ENCODE data around the gene TMEM121B. TPM values are rescaled to one million over a fixed set of nuclear protein-coding genes. Genes with fewer than 3 reads are reported as not detected.
A peak's percentile ranks its signal among the peaks of the same experiment; 100 is the strongest.

TMEM121B gene
- polyA plus RNA-seq, 1 donor = 4.5 TPM

DNA sequence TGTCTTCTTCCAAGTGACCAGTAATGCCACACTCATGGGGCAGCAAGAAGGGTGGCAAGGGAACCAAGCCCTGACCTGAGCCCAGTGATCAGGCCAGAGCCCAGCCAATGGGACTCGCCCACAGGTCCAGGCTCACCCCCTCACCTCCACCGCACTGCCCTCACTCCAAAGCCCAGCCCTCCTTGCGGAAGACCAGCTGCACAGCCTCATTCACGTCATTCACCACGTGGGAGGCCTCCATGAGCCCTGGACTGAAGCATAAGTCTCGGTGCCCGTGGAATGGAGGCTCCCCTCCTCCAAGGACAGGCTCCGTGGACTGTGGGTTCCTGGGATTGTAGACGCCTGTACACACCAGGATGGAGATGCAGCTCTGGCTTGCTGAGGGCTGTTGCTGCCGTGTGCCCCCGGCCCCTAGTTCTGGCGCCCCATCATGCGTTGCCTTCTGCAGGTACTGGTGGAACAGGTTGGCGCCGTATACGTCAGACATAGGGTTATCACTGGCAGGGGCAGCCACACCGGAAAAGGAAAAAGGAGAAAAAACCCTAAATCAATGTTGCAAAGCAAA, 16.8 kb upstream of the TMEM121B start:
- no peak for DNase-seq

DNA sequence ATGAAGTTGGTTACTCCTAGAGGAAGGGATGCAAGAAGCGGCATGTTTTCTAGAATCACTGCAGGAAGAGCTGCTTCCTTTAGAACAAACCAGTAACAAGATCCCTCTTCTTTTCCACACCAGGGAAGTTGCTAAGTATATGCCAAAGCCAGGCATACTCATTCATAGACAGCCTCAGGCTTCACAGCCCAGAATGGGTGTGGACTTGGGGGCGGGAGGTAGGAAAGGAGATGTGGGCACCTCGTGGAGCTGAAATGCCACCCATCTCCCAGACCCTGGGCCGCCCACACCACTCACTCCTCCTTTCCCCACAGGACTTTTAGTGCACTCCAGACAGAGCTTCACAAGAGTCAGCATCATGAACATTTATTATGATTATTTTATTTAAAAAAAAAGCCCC, 16.0 kb upstream of the TMEM121B start:
- DNase-seq = no peak

- no peak for DNase-seq
These were observed 14.1 kb upstream of the TMEM121B start for GRCh38 chr22:17135153-17135760.

DNA sequence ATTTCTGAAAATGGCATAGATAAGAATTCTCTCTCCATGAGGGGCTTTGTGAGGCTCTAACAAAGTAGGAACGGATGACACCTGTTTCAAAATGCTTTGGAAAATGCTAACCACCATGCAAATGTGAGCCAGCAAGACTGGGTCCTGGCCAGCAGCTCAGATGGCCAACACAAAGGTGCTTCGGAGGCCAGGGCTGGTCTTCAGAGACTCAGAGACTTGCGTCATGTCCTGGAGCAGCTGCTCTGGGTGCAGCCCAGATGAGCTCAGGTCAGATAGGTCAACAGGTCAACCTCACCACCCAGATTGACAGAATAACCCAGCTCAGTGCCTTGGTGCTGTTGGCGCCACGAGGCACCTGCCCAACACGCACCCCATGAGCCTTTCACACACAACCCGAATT, 12.0 kb upstream of the TMEM121B start:
- no peak for DNase-seq

DNA sequence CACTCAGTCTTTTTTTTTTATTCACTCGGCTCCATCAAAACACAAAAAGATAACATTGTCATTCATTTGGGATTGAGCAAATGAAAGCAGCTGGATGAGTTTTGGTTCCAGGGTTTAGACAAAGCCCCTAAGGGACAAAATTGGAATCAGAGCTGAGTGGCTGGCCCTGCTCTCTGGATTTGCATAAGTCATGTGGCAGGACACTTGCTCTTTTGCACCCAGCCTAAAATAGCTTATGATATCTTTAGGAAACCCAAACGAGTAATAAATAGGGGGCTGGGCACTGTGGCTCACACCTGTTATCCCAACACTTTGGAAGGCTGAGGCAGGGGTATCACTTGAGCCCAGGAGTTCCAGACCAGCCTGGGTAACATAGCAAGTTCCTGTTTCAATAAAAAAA, 11.0 kb upstream of the TMEM121B start:
- DNase-seq = no peak

DNA sequence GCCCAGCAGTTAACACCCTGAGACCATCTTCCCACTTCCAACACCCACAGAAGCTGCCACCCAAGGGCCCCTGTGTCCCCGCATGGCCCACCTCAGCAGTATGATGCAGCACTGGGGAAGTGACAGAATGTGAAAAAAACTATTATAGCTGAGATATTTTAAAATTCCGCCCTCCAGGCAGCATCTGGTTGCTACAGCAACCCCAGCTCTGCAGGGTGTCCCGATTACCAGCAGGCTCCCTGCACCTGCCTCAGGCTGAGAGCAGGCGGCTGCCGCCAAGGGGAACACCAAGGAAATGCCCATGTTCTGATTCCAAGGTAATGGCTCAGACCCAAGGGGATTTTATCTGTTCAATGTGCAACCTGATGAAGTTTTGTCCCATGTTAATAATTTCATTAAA, 10.5 kb upstream of the TMEM121B start:
- DNase-seq = no peak

DNA sequence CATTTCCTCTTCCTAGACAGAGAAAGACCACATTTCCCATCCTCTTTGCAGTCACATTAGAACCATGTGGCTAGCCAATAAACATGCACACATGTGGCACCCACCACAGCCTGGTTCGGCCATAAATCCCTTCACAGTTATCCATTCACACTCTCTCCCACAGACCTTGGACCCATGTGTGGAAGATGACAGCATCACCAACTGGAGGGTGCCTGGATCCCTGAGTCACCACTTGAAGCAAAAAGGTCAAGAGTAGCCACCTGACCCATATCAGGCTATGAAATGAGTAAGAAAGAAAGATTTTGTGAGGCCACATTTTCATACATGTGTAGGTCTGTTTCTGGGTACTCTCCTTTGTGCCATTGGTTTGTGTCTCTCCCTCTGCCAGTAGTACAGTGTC, 9.0 kb upstream of the TMEM121B start:
- DNase-seq = no peak

DNA sequence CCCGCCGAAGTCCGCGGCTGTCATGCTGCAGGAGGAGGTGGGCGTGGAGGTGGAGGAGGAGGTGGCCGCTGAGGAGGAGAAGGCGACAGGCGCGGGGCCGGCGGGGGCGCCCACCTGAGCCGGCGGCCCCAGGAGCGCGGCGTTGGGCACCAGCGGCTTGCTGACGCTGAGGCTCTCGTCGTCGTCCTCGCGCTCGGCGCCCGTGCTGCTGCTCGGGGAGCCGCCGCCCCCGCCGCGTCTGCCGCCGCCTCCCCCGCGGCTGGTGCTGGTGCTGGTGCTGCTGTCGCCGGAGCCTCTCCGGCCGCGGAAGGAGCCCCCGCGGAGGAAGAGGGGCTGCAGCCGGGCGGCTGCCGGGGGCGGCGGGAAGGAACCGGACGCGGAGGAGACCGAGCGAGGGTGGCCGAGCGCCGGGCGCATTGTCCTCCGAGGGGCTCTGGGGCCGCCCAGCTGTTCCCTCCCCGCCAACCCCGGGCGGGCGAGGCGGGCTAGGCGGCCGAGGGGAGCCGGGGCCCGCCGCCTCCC, 388 bp downstream of the TMEM121B start:
- no peak for DNase-seq

DNA sequence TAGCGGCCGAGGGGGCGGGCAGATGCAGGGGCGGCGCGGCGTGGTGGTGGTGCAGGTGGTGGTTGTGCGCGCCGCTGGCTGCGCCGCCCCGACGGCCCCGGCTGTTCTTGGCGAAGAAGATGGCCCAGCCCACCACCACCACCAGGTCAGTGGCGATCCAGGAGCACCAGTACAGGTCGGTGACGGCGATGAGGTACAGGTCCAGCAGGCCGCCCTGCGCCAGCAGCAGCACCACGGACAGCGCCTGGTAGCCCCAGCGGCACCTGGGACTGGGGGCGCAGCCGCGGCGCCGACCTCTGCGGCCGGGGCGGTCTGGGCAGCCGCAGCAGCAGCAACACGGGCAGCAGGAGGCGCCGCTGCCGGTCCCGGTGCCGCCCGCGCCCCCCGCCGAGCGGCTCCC, 879 bp downstream of the TMEM121B start:
- DNase-seq = peak; percentile 71

GRCh38 chr22:17119481-17120202, 1.5 kb downstream of the TMEM121B start:
- DNase-seq = no peak

GRCh38 chr22:17118342-17118741, 2.8 kb downstream of the TMEM121B start:
- DNase-seq = no peak

DNA sequence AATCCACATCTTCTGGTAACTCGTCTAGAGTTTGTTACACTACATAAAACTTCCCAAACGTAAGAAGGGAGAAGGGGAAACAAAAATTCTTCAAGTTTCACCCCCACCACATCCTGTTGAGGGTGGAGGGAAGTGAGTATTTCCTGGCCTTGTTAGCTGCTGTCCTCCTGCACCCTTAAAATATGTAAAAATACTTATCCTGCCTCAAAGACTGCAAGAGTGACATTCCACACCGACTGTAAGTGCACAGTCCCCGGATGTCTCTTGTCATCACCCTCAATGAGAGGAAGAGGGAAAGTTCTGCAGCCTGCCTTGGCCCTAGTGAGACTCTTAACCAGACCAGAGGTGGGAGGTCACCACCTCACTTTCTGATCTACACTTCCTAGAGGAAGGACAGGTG, 3.3 kb downstream of the TMEM121B start:
- no peak for DNase-seq

DNA sequence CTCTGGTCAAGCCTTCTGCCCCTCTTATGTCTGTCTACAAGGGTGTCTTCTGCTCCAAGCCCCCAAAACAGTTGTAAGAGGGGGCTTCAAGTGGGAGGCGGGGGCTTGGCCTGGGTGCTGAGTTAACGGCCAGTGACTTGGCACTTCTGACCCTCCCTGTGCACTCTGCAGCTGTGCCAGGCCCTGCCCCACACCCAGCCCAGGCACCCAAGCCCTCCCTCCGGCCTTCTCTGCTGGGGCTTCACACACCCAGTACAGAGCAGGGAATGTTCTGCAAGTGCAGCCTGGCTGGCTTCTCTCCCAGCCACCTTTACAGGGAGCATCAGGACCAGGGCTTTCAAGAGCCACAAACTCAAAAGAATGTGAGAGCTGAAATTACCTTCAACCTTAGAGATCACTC, 3.8 kb downstream of the TMEM121B start:
- no peak for DNase-seq

GRCh38 chr22:17116572-17117330, 4.4 kb downstream of the TMEM121B start:
- DNase-seq = no peak

DNA sequence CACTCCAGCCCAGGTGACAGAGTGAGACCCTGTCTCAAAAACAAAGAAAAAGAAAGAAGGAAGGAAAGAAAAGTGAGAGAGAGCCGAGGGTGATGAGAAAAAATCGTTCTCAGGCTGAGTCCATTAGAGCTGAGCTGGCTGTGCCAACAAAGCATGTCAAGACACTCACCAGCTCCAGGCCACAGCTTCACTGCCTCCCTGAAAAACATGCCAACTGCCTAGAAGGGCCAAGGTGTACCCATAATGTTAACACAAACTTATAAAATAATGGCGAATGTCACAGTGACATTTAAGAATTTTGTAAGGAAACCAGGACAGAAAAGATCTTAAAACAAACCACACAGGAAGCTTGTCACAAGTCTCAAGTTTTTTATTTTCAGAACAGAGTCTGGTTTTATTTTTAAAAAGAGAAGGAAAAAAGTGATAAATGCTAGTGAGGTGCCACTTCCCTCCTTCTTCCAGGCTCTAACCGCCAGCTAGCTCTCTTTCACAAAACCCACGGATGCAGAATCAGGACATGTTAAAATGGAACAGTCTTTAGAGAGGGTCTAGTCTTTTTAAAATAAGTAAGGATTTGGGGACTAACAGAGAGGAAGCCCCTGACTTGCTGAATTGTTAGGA, 5.1 kb downstream of the TMEM121B start:
- DNase-seq = no peak

DNA sequence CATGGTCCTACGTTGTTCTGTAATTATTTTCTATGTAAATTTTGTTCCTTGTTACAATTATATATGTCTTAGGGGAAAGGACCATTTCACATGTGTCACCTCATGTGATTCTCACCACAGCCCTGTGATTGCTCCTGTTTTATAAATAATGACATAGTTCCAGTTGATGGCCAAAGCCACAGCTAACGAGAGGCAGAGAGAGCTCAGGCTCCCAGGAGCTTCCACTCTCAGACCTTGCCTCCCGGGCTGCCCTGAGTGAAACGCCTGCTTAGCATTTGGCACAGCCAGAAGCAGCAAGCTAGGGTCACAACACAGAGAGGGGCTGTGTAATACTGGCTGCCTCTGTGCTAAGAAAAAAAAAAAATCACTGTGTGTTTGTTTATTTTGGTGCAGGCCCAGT, 5.9 kb downstream of the TMEM121B start:
- DNase-seq = no peak

DNA sequence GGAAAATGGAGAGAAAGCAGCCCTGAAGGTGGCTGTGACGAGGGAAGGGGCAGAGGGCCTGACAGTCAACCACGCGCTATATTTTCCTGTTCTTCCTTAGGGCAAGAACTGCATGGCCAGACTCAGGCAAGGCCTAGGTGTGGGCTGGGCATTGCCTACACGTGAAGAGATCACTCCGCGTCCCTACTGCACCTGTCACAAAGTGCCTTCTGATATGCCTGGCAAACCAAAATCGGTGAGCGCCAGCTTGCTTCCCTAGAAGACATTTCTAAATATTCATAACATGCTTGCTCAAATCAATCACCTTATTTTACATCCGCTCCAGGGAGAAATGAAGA, 6.3 kb downstream of the TMEM121B start:
- no peak for DNase-seq

DNA sequence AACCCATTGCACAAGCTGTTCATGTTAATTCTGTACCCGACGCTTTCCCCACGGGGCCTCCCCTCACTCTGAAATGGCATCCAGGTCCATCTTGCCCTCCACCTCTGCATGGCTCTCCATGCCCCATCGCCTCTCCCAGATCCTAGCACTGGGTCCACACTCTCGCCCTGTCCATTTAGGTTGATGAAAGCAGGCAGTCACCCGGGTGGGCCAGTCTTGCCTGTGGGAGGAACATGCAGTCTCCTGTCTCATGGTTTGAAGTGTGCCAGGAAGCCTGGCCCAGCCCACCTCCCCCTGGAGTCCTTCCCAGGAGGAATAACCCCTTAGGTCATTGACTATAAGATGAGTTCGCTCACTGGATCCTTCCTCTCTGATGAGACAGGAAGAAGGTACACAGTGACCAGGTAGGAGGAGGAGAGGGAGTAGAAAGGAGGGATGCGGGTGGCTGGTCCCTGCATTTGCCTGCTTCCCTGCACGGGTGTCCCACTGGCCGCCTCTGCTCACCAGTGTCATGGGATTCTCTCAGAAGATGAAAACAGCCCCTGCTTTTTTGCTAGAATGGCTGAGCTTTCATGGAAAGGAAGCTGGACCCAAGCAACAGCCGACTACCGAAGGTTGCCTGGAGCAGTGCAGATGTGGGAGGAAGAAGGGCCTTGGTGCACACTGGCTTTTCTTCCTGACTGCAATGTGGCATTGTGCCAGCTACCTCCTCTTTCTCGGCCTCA, 6.8 kb downstream of the TMEM121B start:
- no peak for DNase-seq

DNA sequence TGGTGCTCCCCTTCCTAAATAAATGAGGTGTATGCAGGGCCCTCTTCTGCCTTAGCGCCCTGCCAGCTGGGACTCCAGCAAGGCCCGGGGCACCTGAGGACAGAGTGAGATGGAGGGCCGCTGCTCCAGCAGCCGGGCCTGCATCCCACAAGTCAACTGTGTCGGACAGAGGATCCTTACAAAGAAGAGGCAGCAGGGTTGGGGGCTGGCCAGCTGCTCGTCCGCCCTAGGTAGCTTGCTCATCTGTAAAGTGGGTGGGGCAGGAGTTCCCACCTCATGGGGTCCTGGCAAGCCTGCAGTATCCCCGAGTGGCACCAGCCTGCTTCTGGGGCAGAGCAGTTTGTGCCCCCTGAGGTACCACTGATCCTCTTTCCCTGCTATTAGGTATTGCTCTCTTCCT, 7.6 kb downstream of the TMEM121B start:
- no peak for DNase-seq

GRCh38 chr22:17112491-17113042, 8.6 kb downstream of the TMEM121B start:
- DNase-seq = no peak

GRCh38 chr22:17110791-17111550, 10.2 kb downstream of the TMEM121B start:
- DNase-seq = no peak

Measured in hindlimb muscle (tissue), 1 donor.